MCF 10A (cell line): ENCODE measurements around the gene STAMBPL1. TPM values are rescaled to one million over a fixed set of nuclear protein-coding genes. Genes with fewer than 3 reads are reported as not detected.

Experiments used
- BruUV-seq: library from RNA; stranded (reverse); fragments of 400-500 nt; replicated peaks from 2 replicates; lab custom pipeline; 2021; lab: Mats Ljungman, UMichigan
- CTCF ChIA-PET: fragments of 300-600 bp; sonication (Branson Sonifier 250); formaldehyde crosslinking; extraction: SDS; loops from one replicate; lab custom pipeline; 2021; ENCODE audit warnings: antibody characterized with exemption, inconsistent platforms; lab: Yijun Ruan, JAX
- POLR2A ChIA-PET: fragments of 300-600, 350-650 bp; sonication (Branson Sonifier 250); formaldehyde crosslinking; extraction: SDS; loops from one replicate; lab custom pipeline; 2020; ENCODE audit warnings: antibody characterized with exemption, inconsistent platforms; lab: Yijun Ruan, JAX
- DNase-seq: peaks from one replicate; pipeline ENCODE4 v3.0.0-alpha.2; 2018; ENCODE audit not compliant: unreplicated experiment
- H3K27ac Mint-ChIP-seq: one replicate; pipeline ENCODE4 v1.8.0; 2022; ENCODE audit warnings: mild to moderate bottlenecking, low read depth, mixed read lengths; ENCODE audit not compliant: unreplicated experiment
- H3K27me3 Mint-ChIP-seq: one replicate; pipeline ENCODE4 v1.8.0; 2022; ENCODE audit warnings: mixed read lengths; ENCODE audit not compliant: insufficient read depth, unreplicated experiment
- H3K36me3 Mint-ChIP-seq: one replicate; pipeline ENCODE4 v1.8.0; 2022; ENCODE audit warnings: mild to moderate bottlenecking, moderate library complexity, mixed read lengths; ENCODE audit not compliant: insufficient read depth, unreplicated experiment
- H3K4me1 Mint-ChIP-seq: one replicate; pipeline ENCODE4 v1.8.0; 2022; ENCODE audit warnings: mixed read lengths; ENCODE audit not compliant: insufficient read depth, unreplicated experiment
- H3K4me3 Mint-ChIP-seq: one replicate; pipeline ENCODE4 v1.8.0; 2022; ENCODE audit warnings: mild to moderate bottlenecking, moderate library complexity, mixed read lengths; ENCODE audit not compliant: unreplicated experiment
- H3K9me3 Mint-ChIP-seq: one replicate; pipeline ENCODE4 v1.8.0; 2022; ENCODE audit warnings: mixed read lengths; ENCODE audit not compliant: unreplicated experiment
- intact Hi-C: fragments of 100-400 bp; cut with micrococcal nuclease; formaldehyde crosslinking; loops from 2 replicates; pipeline ENCODE4 v1.14.1; 2022
- total RNA-seq: library from RNA; stranded (reverse); gene quantifications from 2 replicates; pipeline ENCODE4 v1.2.3, GENCODE V29; 2022
- TF ChIP-seq, protein P1 (sequence below): fragments of 200-600 bp; IDR thresholded peaks from one replicate; pipeline ENCODE4 v1.8.0; 2022; ENCODE audit warnings: antibody characterized with exemption, mild to moderate bottlenecking; ENCODE audit not compliant: unreplicated experiment

STAMBPL1 gene
- total RNA-seq, 1 experiment from 2014 or later: 29.2 TPM

DNA sequence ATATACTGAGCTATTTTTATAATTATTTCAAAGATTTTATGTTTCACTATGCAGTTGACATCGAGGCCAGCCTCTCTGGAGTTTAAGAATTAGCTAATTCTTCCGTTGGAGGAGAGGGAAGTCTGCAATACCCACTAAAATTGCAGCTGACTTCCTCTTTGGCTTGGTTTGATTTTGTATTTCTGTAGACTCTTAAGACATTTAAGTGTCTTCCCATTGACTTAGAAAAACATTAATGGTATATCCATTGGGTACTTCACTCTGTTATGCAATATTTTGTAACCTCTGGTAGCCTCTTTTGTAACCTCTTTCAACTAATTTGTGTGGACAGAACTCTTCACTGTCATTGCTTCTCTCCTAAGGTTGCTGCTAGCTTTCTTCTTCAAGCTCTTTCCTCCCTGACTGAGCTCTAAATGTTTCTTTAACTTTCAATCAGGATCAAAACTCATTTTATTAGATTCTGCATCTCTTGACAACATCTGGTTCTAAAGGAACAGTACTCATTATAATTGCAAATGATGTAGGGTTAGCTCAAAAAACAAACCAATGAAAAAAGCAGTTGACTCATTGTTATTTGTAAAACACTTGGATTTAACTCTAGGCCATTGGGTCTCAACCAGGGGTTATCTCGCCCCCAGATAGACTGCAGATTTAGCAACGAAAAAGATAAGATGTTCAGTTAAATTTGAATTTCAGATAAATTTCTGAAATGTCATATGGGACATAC lies 26.7 kb upstream of the STAMBPL1 start:
- no peaks in the 10 kb centered on the region for H3K27me3 Mint-ChIP-seq
- no TSS peak for BruUV-seq

DNA sequence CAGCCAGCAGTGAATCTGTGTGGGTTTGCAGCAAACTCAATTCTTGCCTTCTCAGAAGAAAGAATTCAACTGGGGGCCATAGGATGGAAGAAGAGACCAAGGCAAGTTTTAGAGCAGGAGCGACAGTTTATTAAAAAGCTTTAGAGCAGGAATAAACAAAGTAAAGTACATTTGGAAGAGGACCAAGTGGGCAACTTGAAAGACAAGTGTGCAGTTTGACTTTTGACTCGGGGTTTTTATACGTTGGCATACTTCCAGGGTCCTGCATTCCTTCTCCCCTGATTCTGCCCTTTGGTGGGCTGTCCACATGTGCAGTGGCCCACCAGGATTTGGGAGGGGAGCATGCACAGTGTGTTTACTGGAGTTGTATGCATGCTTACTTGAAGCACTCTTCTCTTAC lies 25.4 kb upstream of the STAMBPL1 start:
- H3K9me3 Mint-ChIP-seq: no peaks in the 10 kb centered on the region
- TF ChIP-seq, protein P1, sequence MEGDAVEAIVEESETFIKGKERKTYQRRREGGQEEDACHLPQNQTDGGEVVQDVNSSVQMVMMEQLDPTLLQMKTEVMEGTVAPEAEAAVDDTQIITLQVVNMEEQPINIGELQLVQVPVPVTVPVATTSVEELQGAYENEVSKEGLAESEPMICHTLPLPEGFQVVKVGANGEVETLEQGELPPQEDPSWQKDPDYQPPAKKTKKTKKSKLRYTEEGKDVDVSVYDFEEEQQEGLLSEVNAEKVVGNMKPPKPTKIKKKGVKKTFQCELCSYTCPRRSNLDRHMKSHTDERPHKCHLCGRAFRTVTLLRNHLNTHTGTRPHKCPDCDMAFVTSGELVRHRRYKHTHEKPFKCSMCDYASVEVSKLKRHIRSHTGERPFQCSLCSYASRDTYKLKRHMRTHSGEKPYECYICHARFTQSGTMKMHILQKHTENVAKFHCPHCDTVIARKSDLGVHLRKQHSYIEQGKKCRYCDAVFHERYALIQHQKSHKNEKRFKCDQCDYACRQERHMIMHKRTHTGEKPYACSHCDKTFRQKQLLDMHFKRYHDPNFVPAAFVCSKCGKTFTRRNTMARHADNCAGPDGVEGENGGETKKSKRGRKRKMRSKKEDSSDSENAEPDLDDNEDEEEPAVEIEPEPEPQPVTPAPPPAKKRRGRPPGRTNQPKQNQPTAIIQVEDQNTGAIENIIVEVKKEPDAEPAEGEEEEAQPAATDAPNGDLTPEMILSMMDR: no peak
- no peak overlapping the region for H3K4me3 Mint-ChIP-seq
- H3K4me1 Mint-ChIP-seq: peaks cover 19% of the 10 kb centered on the region
- no peaks in the 10 kb centered on the region for H3K27me3 Mint-ChIP-seq
- BruUV-seq: no TSS peak
- DNase-seq: no peak
- ChIA-PET CTCF (interaction anchor here (2.2 to 8.3 kb wide), 2 partner anchors 11 to 19 kb away, joined by 11 to 50 read pairs; no protein-coding TSS in a partner anchor), POLR2A (no interaction called here)
- no peak overlapping the region for H3K27ac Mint-ChIP-seq
- intact Hi-C loops: no loop called here
- peaks cover 6% of the 10 kb centered on the region for H3K36me3 Mint-ChIP-seq

More for the DNA sequence above, 26.7 kb upstream of the STAMBPL1 start:
- TF ChIP-seq, protein P1: no peak
- CTCF ChIA-PET: interaction anchor here (0.5 to 8.3 kb wide), 6 partner anchors 9 to 516 kb away, joined by 3 to 50 read pairs (median 5); no protein-coding TSS in a partner anchor
- H3K4me1 Mint-ChIP-seq: peaks cover 29% of the 10 kb centered on the region
- POLR2A ChIA-PET: interaction anchor here (0.8 to 3.5 kb wide), 6 partner anchors 11 to 28 kb away, joined by 3 to 16 read pairs (median 4); partner anchors contain the start of gene STAMBPL1
- H3K36me3 Mint-ChIP-seq: peaks cover 6% of the 10 kb centered on the region
- no peaks in the 10 kb centered on the region for H3K9me3 Mint-ChIP-seq
- no peak for DNase-seq
- intact Hi-C loops: no loop called here
- no peak overlapping the region for H3K4me3 Mint-ChIP-seq
- H3K27ac Mint-ChIP-seq: no peak overlapping the region

DNA sequence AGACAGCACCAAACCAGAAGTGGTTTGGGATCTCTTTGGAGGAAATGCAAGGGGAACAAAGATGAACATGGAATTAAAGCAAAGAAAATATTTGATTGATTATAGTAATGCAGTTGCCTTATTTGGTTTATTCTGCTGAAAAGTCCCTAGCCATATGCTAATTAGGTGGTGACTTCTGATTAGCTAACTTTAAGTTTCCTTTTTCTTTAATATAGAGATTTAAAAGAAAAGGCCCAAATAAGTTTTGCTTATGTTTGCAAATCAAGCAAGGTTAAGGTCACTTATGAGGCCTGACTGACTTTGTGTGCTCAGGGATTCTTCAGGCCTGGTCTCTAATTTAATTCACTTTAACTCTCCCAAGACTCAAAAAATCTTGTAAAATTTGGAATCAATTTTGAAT lies 22.2 kb upstream of the STAMBPL1 start:
- ChIA-PET CTCF (interaction anchor here (0.8 to 8.3 kb wide), 2 partner anchors 22 to 360 kb away, joined by 3 to 50 read pairs; no protein-coding TSS in a partner anchor), POLR2A (no interaction called here)
- peaks cover 7% of the 10 kb centered on the region for H3K4me1 Mint-ChIP-seq
- H3K4me3 Mint-ChIP-seq: no peak overlapping the region
- H3K27ac Mint-ChIP-seq: no peak overlapping the region
- H3K27me3 Mint-ChIP-seq: no peaks in the 10 kb centered on the region
- intact Hi-C loops: no loop called here
- BruUV-seq: no TSS peak
- TF ChIP-seq, protein P1: no peak
- DNase-seq: no peak
- H3K36me3 Mint-ChIP-seq: peaks cover 6% of the 10 kb centered on the region
- no peaks in the 10 kb centered on the region for H3K9me3 Mint-ChIP-seq

DNA sequence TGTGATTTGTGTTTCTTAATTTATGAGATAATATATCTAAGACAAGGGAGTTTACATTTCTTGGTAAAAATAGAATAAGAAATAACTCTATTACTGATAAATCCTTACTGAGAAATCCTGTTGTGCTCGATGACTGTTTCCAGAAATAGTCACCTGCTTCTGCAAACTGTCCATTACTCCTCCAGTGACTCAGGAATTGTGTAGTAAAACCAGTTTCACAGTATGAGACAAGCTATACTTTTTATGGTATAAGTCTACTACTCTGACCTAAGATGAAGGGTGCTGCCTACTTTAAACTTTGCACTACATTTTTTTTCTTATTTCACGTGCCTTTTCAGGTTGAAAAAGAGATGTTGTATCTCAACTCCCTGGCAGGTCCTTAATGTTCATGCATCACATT lies 21.6 kb upstream of the STAMBPL1 start:
- no TSS peak for BruUV-seq
- Mint-ChIP-seq H3K27ac (no peak overlapping the region), H3K4me3 (no peak overlapping the region), H3K27me3 (no peaks in the 10 kb centered on the region), H3K9me3 (no peaks in the 10 kb centered on the region), H3K36me3 (peaks cover 6% of the 10 kb centered on the region), H3K4me1 (peaks cover under 1% of the 10 kb centered on the region)
- intact Hi-C loops: no loop called here
- TF ChIP-seq, protein P1: no peak
- DNase-seq: no peak
- POLR2A ChIA-PET: no interaction called here
- CTCF ChIA-PET: interaction anchor here (0.8 to 8.3 kb wide), 2 partner anchors 23 to 359 kb away, joined by 3 to 50 read pairs; no protein-coding TSS in a partner anchor
